MCF 10A (cell line): ENCODE data around the gene MYO5A. TPM values are rescaled to one million over a fixed set of nuclear protein-coding genes. Genes with fewer than 3 reads are reported as not detected.
A peak's percentile ranks its signal among the peaks of the same experiment; 100 is the strongest.
"Not testable (repeated sequence)": the region's sequence is repeated elsewhere in the genome, so short reads cannot be mapped to it uniquely, and the experiment has no call there.

Experiments
- BruUV-seq: library from RNA; stranded (reverse); fragments of 400-500 nt; replicated peaks from 2 replicates; lab custom pipeline; 2021; lab: Mats Ljungman, UMichigan
- CTCF ChIA-PET: fragments of 300-600 bp; sonication (Branson Sonifier 250); formaldehyde crosslinking; extraction: SDS; loops from one replicate; lab custom pipeline; 2021; ENCODE audit warnings: antibody characterized with exemption, inconsistent platforms; lab: Yijun Ruan, JAX
- POLR2A ChIA-PET: fragments of 300-600, 350-650 bp; sonication (Branson Sonifier 250); formaldehyde crosslinking; extraction: SDS; loops from one replicate; lab custom pipeline; 2020; ENCODE audit warnings: antibody characterized with exemption, inconsistent platforms; lab: Yijun Ruan, JAX
- DNase-seq: peaks from one replicate; pipeline ENCODE4 v3.0.0-alpha.2; 2018; ENCODE audit not compliant: unreplicated experiment
- H3K27ac Mint-ChIP-seq: one replicate; pipeline ENCODE4 v1.8.0; 2022; ENCODE audit warnings: mild to moderate bottlenecking, low read depth, mixed read lengths; ENCODE audit not compliant: unreplicated experiment
- H3K27me3 Mint-ChIP-seq: one replicate; pipeline ENCODE4 v1.8.0; 2022; ENCODE audit warnings: mixed read lengths; ENCODE audit not compliant: insufficient read depth, unreplicated experiment
- H3K36me3 Mint-ChIP-seq: one replicate; pipeline ENCODE4 v1.8.0; 2022; ENCODE audit warnings: mild to moderate bottlenecking, moderate library complexity, mixed read lengths; ENCODE audit not compliant: insufficient read depth, unreplicated experiment
- H3K4me1 Mint-ChIP-seq: one replicate; pipeline ENCODE4 v1.8.0; 2022; ENCODE audit warnings: mixed read lengths; ENCODE audit not compliant: insufficient read depth, unreplicated experiment
- H3K4me3 Mint-ChIP-seq: one replicate; pipeline ENCODE4 v1.8.0; 2022; ENCODE audit warnings: mild to moderate bottlenecking, moderate library complexity, mixed read lengths; ENCODE audit not compliant: unreplicated experiment
- H3K9me3 Mint-ChIP-seq: one replicate; pipeline ENCODE4 v1.8.0; 2022; ENCODE audit warnings: mixed read lengths; ENCODE audit not compliant: unreplicated experiment
- CTCF ChIP-seq: fragments of 200-600 bp; IDR thresholded peaks from one replicate; pipeline ENCODE4 v1.8.0; 2022; ENCODE audit warnings: antibody characterized with exemption, mild to moderate bottlenecking; ENCODE audit not compliant: unreplicated experiment
- intact Hi-C: fragments of 100-400 bp; cut with micrococcal nuclease; formaldehyde crosslinking; loops from 2 replicates; pipeline ENCODE4 v1.14.1; 2022
- total RNA-seq: library from RNA; stranded (reverse); gene quantifications from 2 replicates; pipeline ENCODE4 v1.2.3, GENCODE V29; 2022

MYO5A gene
- total RNA-seq, 1 experiment from 2014 or later = 28.9 TPM

GRCh38 chr15:52289629-52290081 lies 239.0 kb downstream of the MYO5A start:
- no peak for TF ChIP-seq CTCF
- Mint-ChIP-seq H3K27me3 (no peaks in the 10 kb centered on the region), H3K4me1 (peaks cover 58% of the 10 kb centered on the region), H3K4me3 (peak overlapping the region; percentile 56), H3K36me3 (no peaks in the 10 kb centered on the region), H3K9me3 (no peaks in the 10 kb centered on the region), H3K27ac (peak overlapping the region; percentile 89)
- peak; percentile 45 for DNase-seq
- no TSS peak for BruUV-seq
- ChIA-PET CTCF (interaction anchor here (0.7 to 4.6 kb wide), 5 partner anchors 12 to 444 kb away, joined by 3 to 34 read pairs (median 3); no protein-coding TSS in a partner anchor), POLR2A (interaction anchor here (0.6 to 3.0 kb wide), 8 partner anchors 10 to 362 kb away, joined by 3 to 16 read pairs (median 4); no protein-coding TSS in a partner anchor)
- intact Hi-C loops = no loop called here

- POLR2A ChIA-PET = interaction anchor here (0.6 to 3.0 kb wide), 10 partner anchors 12 to 363 kb away, joined by 3 to 16 read pairs (median 6); no protein-coding TSS in a partner anchor
- CTCF ChIA-PET = interaction anchor here (0.9 to 4.6 kb wide), 7 partner anchors 10 to 443 kb away, joined by 3 to 34 read pairs (median 3); no protein-coding TSS in a partner anchor
- Mint-ChIP-seq H3K4me1 (peaks cover 52% of the 10 kb centered on the region), H3K4me3 (peak overlapping the region; percentile 56), H3K27me3 (no peaks in the 10 kb centered on the region), H3K27ac (peak overlapping the region; percentile 89), H3K9me3 (no peaks in the 10 kb centered on the region), H3K36me3 (no peaks in the 10 kb centered on the region)
- no peak for TF ChIP-seq CTCF
- no peak for DNase-seq
- intact Hi-C loops = no loop called here
- no TSS peak for BruUV-seq
These were observed 239.7 kb downstream of the MYO5A start for GRCh38 chr15:52288986-52289385.

- CTCF ChIA-PET = interaction anchor here (0.6 to 4.6 kb wide), 11 partner anchors 10 to 444 kb away, joined by 3 to 34 read pairs (median 3); no protein-coding TSS in a partner anchor
- DNase-seq = peak; percentile 89
- no peaks in the 10 kb centered on the region for H3K9me3 Mint-ChIP-seq
- intact Hi-C loops = no loop called here
- no peak for TF ChIP-seq CTCF
- H3K4me1 Mint-ChIP-seq = peaks cover 45% of the 10 kb centered on the region
- H3K27ac Mint-ChIP-seq = peak overlapping the region; percentile 89
- H3K4me3 Mint-ChIP-seq = peak overlapping the region; percentile 56
- POLR2A ChIA-PET = interaction anchor here (0.5 to 3.0 kb wide), 22 partner anchors 8 to 443 kb away, joined by 3 to 16 read pairs (median 4); partner anchors contain the start of genes ATOSA and MYO5C
- H3K27me3 Mint-ChIP-seq = no peaks in the 10 kb centered on the region
- BruUV-seq = TSS peak; percentile 51
- no peaks in the 10 kb centered on the region for H3K36me3 Mint-ChIP-seq
These were observed 240.4 kb downstream of the MYO5A start for GRCh38 chr15:52288051-52288942.

GRCh38 chr15:52287114-52287513 lies 241.6 kb downstream of the MYO5A start:
- ChIA-PET CTCF (interaction anchor here (1.5 to 4.6 kb wide), 3 partner anchors 16 to 31 kb away, joined by 3 to 34 read pairs (median 3); no protein-coding TSS in a partner anchor), POLR2A (interaction anchor here (0.6 to 3.0 kb wide), 8 partner anchors 9 to 444 kb away, joined by 3 to 16 read pairs (median 10); partner anchors contain the start of gene MYO5C)
- peak overlapping the region; percentile 36 for H3K4me3 Mint-ChIP-seq
- no TSS peak for BruUV-seq
- H3K27ac Mint-ChIP-seq = peak overlapping the region; percentile 89
- intact Hi-C loops = no loop called here
- no peak for TF ChIP-seq CTCF
- no peaks in the 10 kb centered on the region for H3K9me3 Mint-ChIP-seq
- no peak for DNase-seq
- peaks cover 37% of the 10 kb centered on the region for H3K4me1 Mint-ChIP-seq
- H3K27me3 Mint-ChIP-seq = no peaks in the 10 kb centered on the region
- no peaks in the 10 kb centered on the region for H3K36me3 Mint-ChIP-seq

- CTCF ChIA-PET = not testable (repeated sequence)
These were observed 242.7 kb downstream of the MYO5A start for GRCh38 chr15:52285941-52286340.

More at GRCh38 chr15:52285941-52286340, 242.7 kb downstream of the MYO5A start:
- intact Hi-C loops, H3K36me3 Mint-ChIP-seq, H3K27me3 Mint-ChIP-seq, H3K4me3 Mint-ChIP-seq, POLR2A ChIA-PET, DNase-seq, H3K9me3 Mint-ChIP-seq, H3K27ac Mint-ChIP-seq, BruUV-seq: not testable (repeated sequence)
- peaks cover 37% of the 10 kb centered on the region for H3K4me1 Mint-ChIP-seq
